HCT116 (cell line): Measurements from ENCODE around the gene TMEM132D. TPM values are rescaled to one million over a fixed set of nuclear protein-coding genes. Genes with fewer than 3 reads are reported as not detected.

Experiments
- ATAC-seq: fragments of 200-7000 bp; cut with Tn5 transposase; 2 replicates; pipeline ENCODE4 v1.9.1; 2020; ENCODE audit warnings: mild to moderate bottlenecking, moderate library complexity
- BruUV-seq: library from RNA; stranded (reverse); fragments of 400-500 nt; replicated peaks from 2 replicates; lab custom pipeline; 2021; lab: Mats Ljungman, UMichigan
- CTCF ChIA-PET: fragments of 300-600 bp; sonication (Branson Sonifier 250); formaldehyde crosslinking; loops from one replicate; lab custom pipeline; 2021; ENCODE audit warnings: antibody characterized with exemption; lab: Charles Lee
- POLR2A ChIA-PET: fragments of 300-600, 350-600 bp; sonication (Branson Sonifier 250); formaldehyde crosslinking; loops from one replicate; lab custom pipeline; 2021; ENCODE audit warnings: antibody characterized with exemption; lab: Charles Lee
- RAD21 ChIA-PET, 2 experiments: fragments of 300-600 bp; sonication (Branson Sonifier 250); formaldehyde crosslinking; loops; one replicate each; lab custom pipeline; 2023; ENCODE audit warnings: low total read pairs in 2 of 2; ENCODE audit not compliant: uncharacterized antibody in 2 of 2, unreplicated experiment in 2 of 2, low non-redundant PET in 1 of 2; lab: Charles Lee
- DNase-seq: peaks from one replicate; pipeline ENCODE4 v3.0.0-alpha.2; 2010; ENCODE audit warnings: low read depth, low spot score
- H2AFZ ChIP-seq: fragments of 200-600 bp; shearing (Covaris generic), sonication (generic); 2 replicates; pipeline ENCODE4 v1.6.1; 2017; ENCODE audit warnings: low read depth, mixed run types, mixed read lengths, antibody characterized with exemption, low read length; ENCODE audit not compliant: poor library complexity, severe bottlenecking
- H3K27ac ChIP-seq: 2 replicates; pipeline ENCODE4 v1.5.1; 2012; ENCODE audit warnings: low read depth, low read length
- H3K27me3 ChIP-seq: fragments of 200-600 bp; sonication (generic); 2 replicates; pipeline ENCODE4 v1.6.1; 2016; ENCODE audit warnings: mixed run types, low read length, mixed read lengths; ENCODE audit not compliant: insufficient read depth
- H3K36me3 ChIP-seq, 2 experiments: fragments of 200-500 bp in 1 of 2; fragments of 200-600 bp in 1 of 2; sonication (Bioruptor generic) in 1 of 2; sonication (generic) in 1 of 2; 2 replicates each; pipeline versions ENCODE4 v1.5.1 to v1.6.1; 2014 to 2016; ENCODE audit warnings: low read length in 2 of 2, inconsistent platforms in 1 of 2, mixed read lengths in 1 of 2, mixed run types in 1 of 2; ENCODE audit not compliant: insufficient read depth in 2 of 2, control insufficient read depth in 1 of 2
- H3K4me1 ChIP-seq, 2 experiments: fragments of 200-600 bp in 1 of 2; sonication (generic) in 1 of 2; 2 replicates each; pipeline versions ENCODE4 v1.5.1 to v1.6.1; 2012 to 2017; ENCODE audit warnings: low read length in 2 of 2, inconsistent platforms in 1 of 2, mild to moderate bottlenecking in 1 of 2, mixed read lengths in 1 of 2, mixed run types in 1 of 2, moderate library complexity in 1 of 2; ENCODE audit not compliant: insufficient read depth in 2 of 2, control insufficient read depth in 1 of 2
- H3K4me2 ChIP-seq: fragments of 200-600 bp; sonication (generic); 2 replicates; pipeline ENCODE4 v1.6.1; 2017; ENCODE audit warnings: mixed run types, low read length, mixed read lengths
- H3K4me3 ChIP-seq, 2 experiments: fragments of 200-600 bp in 1 of 2; sonication (generic) in 1 of 2; replicated peaks in 1 of 2; 2 replicates each; pipeline ENCODE4 v1.5.1; 2011 to 2016; ENCODE audit warnings: low read length in 2 of 2, control low read depth in 1 of 2, low read depth in 1 of 2, mild to moderate bottlenecking in 1 of 2, mixed read lengths in 1 of 2, mixed run types in 1 of 2
- H3K79me2 ChIP-seq: fragments of 200-600 bp; sonication (generic); 2 replicates; pipeline ENCODE4 v1.6.1; 2017; ENCODE audit warnings: mild to moderate bottlenecking, mixed run types, low read length, moderate library complexity, mixed read lengths; ENCODE audit not compliant: insufficient read depth
- H3K9ac ChIP-seq: fragments of 200-600 bp; sonication (generic); 2 replicates; pipeline ENCODE4 v1.6.1; 2016; ENCODE audit warnings: low read length, mixed read lengths
- H3K9me2 ChIP-seq: fragments of 200-600 bp; sonication (generic), shearing (Covaris generic); 2 replicates; pipeline ENCODE4 v1.6.1; 2017; ENCODE audit warnings: mixed run types, mild to moderate bottlenecking, moderate library complexity; ENCODE audit not compliant: insufficient read depth
- H3K9me3 ChIP-seq, 2 experiments: fragments of 200-500 bp in 1 of 2; fragments of 200-600 bp in 1 of 2; sonication (Bioruptor generic) in 1 of 2; sonication (generic) in 1 of 2; 2 replicates each; pipeline ENCODE4 v1.6.1; 2014 to 2017; ENCODE audit warnings: low read length in 2 of 2, mixed read lengths in 2 of 2, inconsistent platforms in 1 of 2, low read depth in 1 of 2, mild to moderate bottlenecking in 1 of 2, mixed run types in 1 of 2, moderate library complexity in 1 of 2; ENCODE audit not compliant: control insufficient read depth in 1 of 2, insufficient read depth in 1 of 2
- H4K20me1 ChIP-seq: fragments of 200-600 bp; sonication (generic), shearing (Covaris generic); 2 replicates; pipeline ENCODE4 v1.6.1; 2017; ENCODE audit warnings: mixed run types, mild to moderate bottlenecking, moderate library complexity; ENCODE audit not compliant: insufficient read depth
- ATF3 ChIP-seq: IDR thresholded peaks from 2 replicates; pipeline ENCODE4 v1.6.1; 2012
- CBX3 ChIP-seq: IDR thresholded peaks from 2 replicates; pipeline ENCODE4 v1.6.1; 2012; ENCODE audit warnings: low read depth
- CEBPB ChIP-seq: IDR thresholded peaks from 2 replicates; pipeline ENCODE4 v1.6.1; 2012; ENCODE audit warnings: low read depth
- EGR1 ChIP-seq: IDR thresholded peaks from 2 replicates; pipeline ENCODE4 v1.6.1; 2012; ENCODE audit warnings: low read depth
- ELF1 ChIP-seq: IDR thresholded peaks from 2 replicates; pipeline ENCODE4 v1.6.1; 2012; ENCODE audit warnings: low read depth, borderline replicate concordance
- EZH2phosphoT487 ChIP-seq: fragments of 200-600 bp; IDR thresholded peaks from 2 replicates; pipeline ENCODE4 v1.6.1; 2018; ENCODE audit warnings: antibody characterized with exemption, borderline replicate concordance
- MAX ChIP-seq: IDR thresholded peaks from 2 replicates; pipeline ENCODE4 v1.6.1; 2012
- POLR2A ChIP-seq: IDR thresholded peaks from 2 replicates; pipeline ENCODE4 v1.7.0; 2011; ENCODE audit warnings: borderline replicate concordance; ENCODE audit not compliant: insufficient read depth, insufficient read length; ENCODE audit errors: extremely low read depth
- POLR2AphosphoS5 ChIP-seq: IDR thresholded peaks from 2 replicates; pipeline ENCODE4 v1.6.1; 2011; ENCODE audit warnings: mild to moderate bottlenecking, low read depth, low read length, moderate library complexity
- RAD21 ChIP-seq: IDR thresholded peaks from 2 replicates; pipeline ENCODE4 v1.6.1; 2012; ENCODE audit warnings: low read depth, mild to moderate bottlenecking
- SIN3A ChIP-seq: IDR thresholded peaks from 2 replicates; pipeline ENCODE4 v1.6.1; 2012; ENCODE audit warnings: low read depth
- SP1 ChIP-seq: IDR thresholded peaks from 2 replicates; pipeline ENCODE4 v1.6.1; 2012; ENCODE audit warnings: low read depth
- SRF ChIP-seq: IDR thresholded peaks from 2 replicates; pipeline ENCODE4 v1.6.1; 2012; ENCODE audit warnings: low read depth
- YY1 ChIP-seq: IDR thresholded peaks from 2 replicates; pipeline ENCODE4 v1.6.1; 2011; ENCODE audit warnings: low read length, low read depth, moderate library complexity, mild to moderate bottlenecking; ENCODE audit not compliant: insufficient replicate concordance; ENCODE audit errors: extremely low read depth
- ZBTB33 ChIP-seq: IDR thresholded peaks from 2 replicates; pipeline ENCODE4 v1.6.1; 2011; ENCODE audit warnings: mild to moderate bottlenecking, low read length, moderate library complexity; ENCODE audit not compliant: insufficient replicate concordance; ENCODE audit errors: extremely low read depth
- ZFX ChIP-seq: fragments of 450-650 bp; IDR thresholded peaks from 2 replicates; pipeline ENCODE4 v1.6.1; 2017
- ZNF274 ChIP-seq: fragments of 200-500 bp; sonication (Bioruptor generic); IDR thresholded peaks from 2 replicates; pipeline ENCODE4 v1.6.1; 2014; ENCODE audit warnings: mild to moderate bottlenecking, low read depth, low read length, inconsistent platforms
- intact Hi-C: fragments of 100-400 bp; cut with micrococcal nuclease; formaldehyde crosslinking; loops from 2 replicates; pipeline ENCODE4 v1.10.0; 2022
- total RNA-seq: library from RNA; stranded (reverse); gene quantifications from one replicate; pipeline ENCODE4 v1.2.1, GENCODE V29; 2021; ENCODE audit not compliant: unreplicated experiment
- TF ChIP-seq, protein P1 (sequence below), 3 experiments: fragments of 200-600 bp in 1 of 3; sonication (generic) in 1 of 3; IDR thresholded peaks in 2 of 3; conservative IDR thresholded peaks in 1 of 3; 2 replicates each; pipeline ENCODE4 v1.5.1; 2012 to 2017; ENCODE audit warnings: low read depth in 2 of 3, low read length in 2 of 3, antibody characterized with exemption in 1 of 3, borderline replicate concordance in 1 of 3, control low read depth in 1 of 3, mild to moderate bottlenecking in 1 of 3, mixed read lengths in 1 of 3, mixed run types in 1 of 3, moderate library complexity in 1 of 3; ENCODE audit not compliant: insufficient read depth in 1 of 3

TMEM132D gene
- total RNA-seq, 1 experiment from 2014 or later = not detected

DNA sequence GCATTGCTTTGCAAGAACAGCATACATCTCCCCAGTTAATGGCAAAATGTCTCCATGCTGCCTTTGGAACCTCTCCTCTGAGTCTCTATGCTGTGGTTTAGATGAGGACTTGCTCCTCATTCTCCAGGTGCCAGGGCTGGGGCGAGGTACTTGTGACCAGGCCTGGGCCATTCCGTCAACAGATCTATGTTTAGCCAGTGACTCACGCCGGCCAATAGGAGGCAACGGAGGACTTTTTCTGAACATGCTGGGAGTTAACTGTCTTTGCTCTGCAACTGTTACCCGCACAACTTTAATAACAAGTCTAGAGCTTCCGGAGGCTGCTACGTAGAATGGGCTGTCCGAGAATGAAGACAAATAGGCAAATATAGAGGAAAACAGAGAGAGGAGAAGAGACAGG, 836.3 kb downstream of the TMEM132D start:
- no peak for DNase-seq
- no peak overlapping the region for H2AFZ ChIP-seq
- H3K27me3 ChIP-seq = no peaks in the 10 kb centered on the region
- H4K20me1 ChIP-seq = no peaks in the 10 kb centered on the region
- no peak for ATAC-seq
- H3K9me3 ChIP-seq = peaks cover 4 to 6% of the 10 kb centered on the region in 2 experiments; a peak in 2 of 4 replicates
- no peak overlapping the region for H3K9ac ChIP-seq
- no peaks in the 10 kb centered on the region for H3K4me1 ChIP-seq
- no TSS peak for BruUV-seq
- no peak overlapping the region for H3K27ac ChIP-seq
- RAD21 ChIA-PET = no interaction called here
- H3K79me2 ChIP-seq = no peaks in the 10 kb centered on the region
- no peak overlapping the region for H3K4me2 ChIP-seq
- CTCF ChIA-PET = no interaction called here
- H3K9me2 ChIP-seq = no peaks in the 10 kb centered on the region
- intact Hi-C loops = no loop called here
- H3K4me3 ChIP-seq = no peak overlapping the region
- TF ChIP-seq ZFX (no peak), ZBTB33 (no peak), POLR2AphosphoS5 (no peak), EGR1 (no peak), MAX (no peak), ELF1 (no peak), CEBPB (no peak), ZNF274 (no peak), SRF (no peak), SIN3A (no peak), CBX3 (no peak), EZH2phosphoT487 (no peak), SP1 (no peak), YY1 (no peak), RAD21 (no peak), ATF3 (no peak), POLR2A (no peak)
- TF ChIP-seq, protein P1, sequence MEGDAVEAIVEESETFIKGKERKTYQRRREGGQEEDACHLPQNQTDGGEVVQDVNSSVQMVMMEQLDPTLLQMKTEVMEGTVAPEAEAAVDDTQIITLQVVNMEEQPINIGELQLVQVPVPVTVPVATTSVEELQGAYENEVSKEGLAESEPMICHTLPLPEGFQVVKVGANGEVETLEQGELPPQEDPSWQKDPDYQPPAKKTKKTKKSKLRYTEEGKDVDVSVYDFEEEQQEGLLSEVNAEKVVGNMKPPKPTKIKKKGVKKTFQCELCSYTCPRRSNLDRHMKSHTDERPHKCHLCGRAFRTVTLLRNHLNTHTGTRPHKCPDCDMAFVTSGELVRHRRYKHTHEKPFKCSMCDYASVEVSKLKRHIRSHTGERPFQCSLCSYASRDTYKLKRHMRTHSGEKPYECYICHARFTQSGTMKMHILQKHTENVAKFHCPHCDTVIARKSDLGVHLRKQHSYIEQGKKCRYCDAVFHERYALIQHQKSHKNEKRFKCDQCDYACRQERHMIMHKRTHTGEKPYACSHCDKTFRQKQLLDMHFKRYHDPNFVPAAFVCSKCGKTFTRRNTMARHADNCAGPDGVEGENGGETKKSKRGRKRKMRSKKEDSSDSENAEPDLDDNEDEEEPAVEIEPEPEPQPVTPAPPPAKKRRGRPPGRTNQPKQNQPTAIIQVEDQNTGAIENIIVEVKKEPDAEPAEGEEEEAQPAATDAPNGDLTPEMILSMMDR (IDR thresholded peaks at IDR 0.05 in 2 of 3, conservative IDR thresholded peaks at IDR 0.05 in 1 of 3; ENCODE audit: borderline replicate concordance in 1 of 3, insufficient read depth in 1 of 3, low read depth in 2 of 3, low read length in 2 of 3) = no peak
- POLR2A ChIA-PET = no interaction called here
- H3K36me3 ChIP-seq = no peaks in the 10 kb centered on the region
